Measurements from ENCODE around the gene WDFY3. TPM values are rescaled to one million over a fixed set of nuclear protein-coding genes. Genes with fewer than 3 reads are reported as not detected.

WDFY3 gene
- total RNA-seq, 1 experiment from 2014 or later: 39.9 TPM

GRCh38 chr4:84804136-84804535 is 162.4 kb downstream of the WDFY3 start (continued):
- no peak for TF ChIP-seq REST (IDR thresholded peaks at IDR 0.05; ENCODE audit: low read depth)
- TF ChIP-seq TCF7L2 (IDR thresholded peaks at IDR 0.05; ENCODE audit: borderline replicate concordance, extremely low read depth, insufficient read depth, insufficient read length): no peak

DNA sequence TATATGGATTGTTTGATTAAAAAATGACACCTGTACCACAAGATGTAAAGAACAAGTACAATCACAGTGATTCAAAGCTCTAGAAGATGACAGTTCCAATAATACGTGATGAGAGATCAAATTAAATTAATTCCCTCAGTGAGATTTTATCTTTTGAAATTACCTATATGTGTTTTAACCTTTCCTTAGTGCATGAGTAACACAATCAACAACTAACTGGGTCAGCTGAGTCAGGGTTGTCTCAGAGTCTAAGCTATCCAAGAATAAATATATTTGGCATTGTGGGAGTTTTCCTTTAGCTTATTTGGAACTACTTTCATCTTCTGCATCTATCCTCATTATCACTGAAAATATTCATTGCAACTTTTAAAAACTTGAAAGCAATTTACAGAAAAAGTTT is 162.8 kb downstream of the WDFY3 start:
- Histone ChIP-seq H3K9me3 (ENCODE audit: control insufficient read depth in 1 of 2, insufficient read depth in 1 of 2, low read depth in 1 of 2, low read length in 2 of 2) (no peaks in the 10 kb centered on the region), H2AFZ (ENCODE audit: low read depth, low read length, poor library complexity, severe bottlenecking) (no peak overlapping the region), H3K79me2 (ENCODE audit: insufficient read depth, low read length) (no peaks in the 10 kb centered on the region), H3K9ac (ENCODE audit: low read length) (no peak overlapping the region), H4K20me1 (ENCODE audit: insufficient read depth) (no peaks in the 10 kb centered on the region), H3K9me2 (ENCODE audit: insufficient read depth) (no peaks in the 10 kb centered on the region), H3K27me3 (ENCODE audit: insufficient read depth, low read length) (no peaks in the 10 kb centered on the region), H3K4me2 (ENCODE audit: low read length) (no peak overlapping the region), H3K27ac (ENCODE audit: low read depth, low read length) (no peak overlapping the region), H3K4me1 (ENCODE audit: control insufficient read depth in 1 of 2, insufficient read depth in 2 of 2, low read length in 2 of 2) (no peaks in the 10 kb centered on the region), H3K36me3 (ENCODE audit: control insufficient read depth in 1 of 2, insufficient read depth in 2 of 2, low read length in 2 of 2) (peaks cover 0 to 6% of the 10 kb centered on the region in 2 experiments; a peak in 1 of 4 replicates), H3K4me3 (replicated peaks in 1 of 2; ENCODE audit: low read depth in 1 of 2, low read length in 2 of 2) (no peak overlapping the region)
- POLR2A ChIA-PET: no interaction called here
- no TSS peak for BruUV-seq (replicated peaks)
- DNase-seq (ENCODE audit: low read depth, low spot score): no peak
- RAD21 ChIA-PET (ENCODE audit: low non-redundant PET in 1 of 2, low total read pairs in 2 of 2, uncharacterized antibody in 2 of 2, unreplicated experiment in 2 of 2): no interaction called here
- CTCF ChIA-PET: no interaction called here
- intact Hi-C loops (cut with micrococcal nuclease): no loop called here
- no peak for TF ChIP-seq ELF1 (IDR thresholded peaks at IDR 0.05; ENCODE audit: borderline replicate concordance, low read depth)
- TF ChIP-seq ZFX (IDR thresholded peaks at IDR 0.05): no peak
- TF ChIP-seq SRF (IDR thresholded peaks at IDR 0.05; ENCODE audit: low read depth): no peak
- no peak for TF ChIP-seq CEBPB (IDR thresholded peaks at IDR 0.05; ENCODE audit: low read depth)
- TF ChIP-seq JUND (IDR thresholded peaks at IDR 0.05): no peak
- no peak for TF ChIP-seq EZH2phosphoT487 (IDR thresholded peaks at IDR 0.05; ENCODE audit: borderline replicate concordance)
- no peak for TF ChIP-seq CBX3 (IDR thresholded peaks at IDR 0.05; ENCODE audit: low read depth)
- TF ChIP-seq EGR1 (IDR thresholded peaks at IDR 0.05; ENCODE audit: low read depth): no peak
- no peak for TF ChIP-seq POLR2A (IDR thresholded peaks at IDR 0.05; ENCODE audit: borderline replicate concordance, extremely low read depth, insufficient read depth, insufficient read length)
- ATAC-seq: no peak

Data from HCT116 (cell line).